Ascending aorta (tissue), 2 donors: ENCODE data around the gene SNAI3. TPM values are rescaled to one million over a fixed set of nuclear protein-coding genes. Genes with fewer than 3 reads are reported as not detected.

Experiments
- DNase-seq, 2 donors: peaks; one replicate each; pipeline ENCODE4 v3.0.0-alpha.2; 2019; ENCODE audit warnings: low spot score in 2 of 2
- H3K27ac ChIP-seq, 2 donors: fragments of 200-600 bp; sonication (generic); one replicate each; pipeline ENCODE4 v1.5.1; 2016 to 2017; ENCODE audit warnings: mild to moderate bottlenecking in 1 of 2
- H3K27me3 ChIP-seq: fragments of 200-600 bp; sonication (generic); one replicate; pipeline ENCODE4 v1.5.1; 2017
- H3K36me3 ChIP-seq, 2 donors: fragments of 200-600 bp; sonication (generic); one replicate each; pipeline ENCODE4 v1.5.1; 2016
- H3K4me1 ChIP-seq, 2 donors: fragments of 200-600 bp; sonication (generic); one replicate each; pipeline ENCODE4 v1.5.1; 2016 to 2017; ENCODE audit warnings: mild to moderate bottlenecking in 1 of 2
- H3K4me3 ChIP-seq, 2 donors: fragments of 200-600 bp; sonication (generic); one replicate each; pipeline ENCODE4 v1.5.1; 2016 to 2017; ENCODE audit warnings: mild to moderate bottlenecking in 1 of 2
- H3K9me3 ChIP-seq, 2 donors: fragments of 200-600 bp; sonication (generic); one replicate each; pipeline ENCODE4 v1.5.1; 2016
- intact Hi-C: fragments of 100-400 bp; cut with DNase I; formaldehyde crosslinking; loops from one replicate; pipeline ENCODE4 v1.15.1; 2023
- total RNA-seq: library from RNA; depleted of rRNA; stranded (reverse); fragments of >200 nt; gene quantifications from one replicate; pipeline ENCODE4 v1.1.0, GENCODE V29; 2016
- TF ChIP-seq, protein P1 (sequence below), 3 experiments: fragments of 200-600 bp in 2 of 3; fragments of 450-650 bp in 1 of 3; sonication (generic) in 2 of 3; IDR thresholded peaks; one replicate each; pipeline ENCODE4 v1.5.1; 2016 to 2019; ENCODE audit warnings: antibody characterized with exemption in 3 of 3, mild to moderate bottlenecking in 1 of 3, moderate library complexity in 1 of 3

SNAI3 gene
- total RNA-seq, 1 donor from 2014 or later: not detected

DNA sequence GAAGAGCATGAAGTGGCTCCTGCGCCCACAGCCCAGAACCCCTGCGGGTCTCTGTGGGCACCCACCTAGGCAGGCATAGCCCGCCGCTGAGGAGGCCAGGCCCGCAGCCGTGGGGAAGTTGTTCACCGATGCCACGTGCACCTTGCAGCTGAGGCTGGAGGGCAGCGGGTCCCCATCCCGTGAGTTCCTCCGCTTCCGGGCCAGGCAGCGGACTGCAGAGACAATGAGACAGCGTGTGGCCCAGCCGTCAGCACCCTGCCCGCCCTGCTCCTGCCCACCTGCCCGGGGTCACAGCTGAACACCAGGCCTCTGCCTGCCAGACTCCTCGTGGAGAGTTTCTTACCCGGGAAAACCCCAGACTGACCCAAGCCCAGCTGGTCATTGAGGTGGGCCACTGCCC is 28.9 kb downstream of the SNAI3 start:
- no peak for DNase-seq
- Histone ChIP-seq H3K36me3 (peaks cover 10 to 40% of the 10 kb centered on the region in 2 donors), H3K4me3 (no peak overlapping the region), H3K27ac (no peak overlapping the region), H3K4me1 (peaks cover 0 to 6% of the 10 kb centered on the region in 2 donors), H3K9me3 (no peaks in the 10 kb centered on the region), H3K27me3 (no peaks in the 10 kb centered on the region)
- TF ChIP-seq, protein P1, sequence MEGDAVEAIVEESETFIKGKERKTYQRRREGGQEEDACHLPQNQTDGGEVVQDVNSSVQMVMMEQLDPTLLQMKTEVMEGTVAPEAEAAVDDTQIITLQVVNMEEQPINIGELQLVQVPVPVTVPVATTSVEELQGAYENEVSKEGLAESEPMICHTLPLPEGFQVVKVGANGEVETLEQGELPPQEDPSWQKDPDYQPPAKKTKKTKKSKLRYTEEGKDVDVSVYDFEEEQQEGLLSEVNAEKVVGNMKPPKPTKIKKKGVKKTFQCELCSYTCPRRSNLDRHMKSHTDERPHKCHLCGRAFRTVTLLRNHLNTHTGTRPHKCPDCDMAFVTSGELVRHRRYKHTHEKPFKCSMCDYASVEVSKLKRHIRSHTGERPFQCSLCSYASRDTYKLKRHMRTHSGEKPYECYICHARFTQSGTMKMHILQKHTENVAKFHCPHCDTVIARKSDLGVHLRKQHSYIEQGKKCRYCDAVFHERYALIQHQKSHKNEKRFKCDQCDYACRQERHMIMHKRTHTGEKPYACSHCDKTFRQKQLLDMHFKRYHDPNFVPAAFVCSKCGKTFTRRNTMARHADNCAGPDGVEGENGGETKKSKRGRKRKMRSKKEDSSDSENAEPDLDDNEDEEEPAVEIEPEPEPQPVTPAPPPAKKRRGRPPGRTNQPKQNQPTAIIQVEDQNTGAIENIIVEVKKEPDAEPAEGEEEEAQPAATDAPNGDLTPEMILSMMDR (IDR thresholded peaks at IDR 0.05): no peak
- intact Hi-C loops: no loop called here

DNA sequence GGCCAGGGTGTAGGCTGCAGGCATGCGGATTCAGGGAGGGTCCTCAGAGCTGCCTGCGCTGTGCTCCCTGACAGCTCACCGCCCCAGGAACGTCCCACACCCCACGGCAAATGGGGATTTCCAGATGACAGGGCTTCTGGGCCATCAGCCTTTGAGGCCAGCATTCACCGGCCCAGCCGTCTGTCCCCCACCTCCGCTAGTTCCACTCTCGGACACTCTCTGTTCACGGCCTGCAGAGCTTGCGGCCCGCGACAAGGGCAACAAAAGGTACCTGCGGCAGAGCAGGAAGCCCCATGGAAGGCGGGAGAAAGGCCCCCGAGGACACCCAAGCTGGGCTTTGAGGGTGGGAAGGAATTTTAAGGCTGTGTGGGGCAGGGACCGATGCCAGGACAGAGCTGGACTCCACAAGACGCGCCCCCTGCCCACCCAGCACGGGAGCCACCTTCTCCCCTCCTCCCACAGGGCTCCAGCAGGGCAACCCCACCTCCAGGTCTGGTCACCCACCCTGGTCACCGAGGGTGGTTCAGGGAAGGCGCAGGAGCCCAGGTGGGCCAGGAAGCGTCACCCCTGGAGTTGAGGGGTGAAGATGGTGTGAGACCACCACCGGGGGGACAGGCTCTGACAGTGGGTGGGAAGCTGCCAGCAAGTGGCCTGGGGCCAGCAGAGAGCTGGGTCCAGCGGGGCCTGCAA is 29.9 kb downstream of the SNAI3 start:
- Histone ChIP-seq H3K36me3 (peaks cover 10 to 40% of the 10 kb centered on the region in 2 donors), H3K27ac (no peak overlapping the region), H3K9me3 (no peaks in the 10 kb centered on the region), H3K27me3 (no peaks in the 10 kb centered on the region), H3K4me3 (no peak overlapping the region), H3K4me1 (peaks cover 0 to 2% of the 10 kb centered on the region in 2 donors)
- TF ChIP-seq, protein P1 (IDR thresholded peaks at IDR 0.05): no peak
- intact Hi-C loops: no loop called here
- no peak for DNase-seq

DNA sequence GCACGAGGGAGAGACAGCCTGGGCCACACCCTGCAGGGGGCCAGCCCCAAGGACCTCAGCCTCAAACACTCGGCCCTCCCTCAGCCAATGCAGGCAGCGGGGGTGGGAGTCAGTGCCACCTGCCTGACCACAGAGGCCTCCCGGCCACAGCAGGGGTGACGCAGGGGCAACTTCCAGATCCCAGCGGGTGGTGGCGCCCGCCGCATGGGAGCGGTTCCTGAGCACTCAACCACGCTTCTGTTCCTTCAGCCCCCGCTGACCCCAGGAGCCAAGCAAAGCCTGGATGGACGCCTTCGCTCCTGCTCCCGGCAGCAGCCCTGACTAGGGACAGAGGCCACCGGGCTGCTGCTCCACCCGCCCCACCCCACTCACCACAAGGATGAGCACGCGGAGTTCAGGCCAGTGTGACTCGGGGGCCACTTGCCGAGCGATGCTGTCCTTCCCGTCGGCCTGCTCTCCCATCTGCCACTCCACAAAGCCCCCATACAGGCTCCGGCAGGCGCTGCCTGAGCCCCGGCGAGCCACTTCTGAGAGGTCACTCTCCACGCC is 30.5 kb downstream of the SNAI3 start:
- Histone ChIP-seq H3K4me1 (peaks cover 0 to 8% of the 10 kb centered on the region in 2 donors), H3K4me3 (no peak overlapping the region), H3K27ac (no peak overlapping the region), H3K27me3 (no peaks in the 10 kb centered on the region), H3K36me3 (peaks cover 10 to 40% of the 10 kb centered on the region in 2 donors), H3K9me3 (no peaks in the 10 kb centered on the region)
- TF ChIP-seq, protein P1 (IDR thresholded peaks at IDR 0.05): no peak
- DNase-seq: no peak
- intact Hi-C loops: no loop called here

DNA sequence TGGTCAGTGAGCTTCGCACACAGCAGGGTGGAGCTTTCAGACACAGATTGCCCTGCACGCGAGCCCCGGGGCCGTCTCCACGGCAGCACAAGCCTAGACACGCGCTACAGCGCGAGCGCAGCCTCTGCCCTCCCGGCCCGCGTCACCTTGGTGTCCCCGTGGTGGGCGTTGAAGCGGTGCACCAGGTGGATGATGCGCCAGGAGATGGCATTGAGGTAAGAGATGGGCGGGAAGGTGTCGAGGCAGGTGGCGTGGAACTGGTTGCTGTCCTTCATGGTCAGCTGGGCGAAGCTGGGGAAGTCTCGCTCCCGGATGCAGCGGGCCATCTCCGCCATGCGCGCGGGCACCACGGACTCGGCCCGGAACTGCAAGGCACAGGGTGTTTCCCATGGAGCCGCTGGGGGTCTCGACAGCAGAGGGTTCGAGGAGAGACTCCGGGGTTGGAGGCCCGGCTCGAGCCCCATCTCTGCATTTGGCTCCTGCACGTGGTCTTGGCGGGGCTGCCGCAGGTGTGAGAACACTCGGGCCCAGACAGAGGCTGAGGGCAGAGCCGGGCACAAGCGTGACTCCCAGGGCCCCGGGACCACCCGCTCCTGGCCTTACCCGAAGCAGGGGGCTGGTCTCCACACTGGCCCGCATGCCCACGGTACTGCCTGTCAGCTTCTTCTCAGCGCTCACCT is 31.1 kb downstream of the SNAI3 start:
- H3K9me3 ChIP-seq: no peaks in the 10 kb centered on the region
- H3K4me3 ChIP-seq: no peak overlapping the region
- no peak overlapping the region for H3K27ac ChIP-seq
- H3K27me3 ChIP-seq: no peaks in the 10 kb centered on the region
- no peak for DNase-seq
- H3K4me1 ChIP-seq: peaks cover 0 to 8% of the 10 kb centered on the region in 2 donors
- intact Hi-C loops: no loop called here
- H3K36me3 ChIP-seq: peaks cover 10 to 40% of the 10 kb centered on the region in 2 donors
- TF ChIP-seq, protein P1 (IDR thresholded peaks at IDR 0.05): no peak

DNA sequence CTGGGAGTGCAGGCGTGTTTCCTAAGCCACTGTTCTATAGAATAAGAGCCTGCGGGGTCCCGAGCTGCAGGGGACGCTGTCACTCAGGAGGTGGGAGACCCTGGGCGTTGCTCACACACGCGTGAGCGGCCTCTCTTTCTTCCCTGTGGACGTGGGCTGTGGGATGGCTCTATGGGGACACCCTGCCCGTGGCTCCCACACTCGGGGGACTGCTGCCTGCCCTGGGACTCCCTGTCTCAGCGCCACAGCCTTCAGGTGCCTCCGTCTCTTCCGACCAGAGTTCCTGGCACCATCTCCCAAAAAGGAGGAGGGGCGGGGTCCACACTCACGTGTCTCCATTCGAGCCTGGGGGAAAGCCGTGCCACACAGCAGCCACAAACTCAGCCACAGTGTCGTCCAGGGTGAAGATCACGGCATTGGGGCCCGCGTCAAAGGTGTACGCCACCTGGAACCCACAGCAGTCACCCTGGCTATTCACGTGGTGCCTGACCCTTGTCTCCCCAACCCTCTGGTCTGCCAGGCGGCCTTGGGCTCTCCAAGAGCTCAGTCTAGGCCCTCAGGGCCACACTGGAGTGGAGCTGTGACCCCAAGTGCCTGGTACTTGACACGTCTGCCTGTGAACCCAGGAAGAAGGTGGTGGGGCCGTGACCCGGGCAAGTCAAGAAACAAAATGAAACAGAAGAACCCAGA is 31.8 kb downstream of the SNAI3 start:
- Histone ChIP-seq H3K36me3 (peaks cover 10 to 40% of the 10 kb centered on the region in 2 donors), H3K27me3 (no peaks in the 10 kb centered on the region)
- no peak for DNase-seq

More for the DNA sequence above, 31.8 kb downstream of the SNAI3 start:
- Histone ChIP-seq H3K4me3 (no peak overlapping the region), H3K27ac (no peak overlapping the region), H3K4me1 (peaks cover 0 to 11% of the 10 kb centered on the region in 2 donors), H3K9me3 (no peaks in the 10 kb centered on the region)
- intact Hi-C loops: no loop called here
- TF ChIP-seq, protein P1 (IDR thresholded peaks at IDR 0.05): no peak
